ENCODE measurements around the gene PRPF31. TPM values are rescaled to one million over a fixed set of nuclear protein-coding genes. Genes with fewer than 3 reads are reported as not detected.
"Not testable (repeated sequence)": the region's sequence is repeated elsewhere in the genome, so short reads cannot be mapped to it uniquely, and the experiment has no call there.

Gene PRPF31
- polyA plus RNA-seq, 1 donor (not counting 4 experiments of a cell fraction or from before 2014, with no cell fraction given), result 42.2 TPM

GRCh38 chr19:54095136-54095858, 20.3 kb upstream of the PRPF31 start:
- DNase-seq (ENCODE audit: low read depth, low spot score), result no peak
- TF ChIP-seq CTCF (optimal IDR thresholded peaks at IDR 0.05 in 1 of 3, IDR thresholded peaks at IDR 0.05 in 1 of 3, conservative IDR thresholded peaks at IDR 0.05 in 1 of 3; ENCODE audit: extremely low read depth in 1 of 3, insufficient read depth in 2 of 3, low read length in 3 of 3) (no peak), EZH2 (IDR thresholded peaks at IDR 0.05; ENCODE audit: low read length) (no peak)
- Histone ChIP-seq H3K4me1 (ENCODE audit: control insufficient read depth, extremely low read depth, insufficient read depth, low read length) (peaks cover 7% of the 10 kb centered on the region), H3K79me2 (ENCODE audit: control insufficient read depth, insufficient read depth, low read length) (no peaks in the 10 kb centered on the region), H2AFZ (ENCODE audit: control insufficient read depth, low read length) (peak overlapping the region; percentile 92), H3K27ac (ENCODE audit: control insufficient read depth, insufficient read depth, low read length) (no peak overlapping the region), H3K36me3 (ENCODE audit: control insufficient read depth in 2 of 2, extremely low read depth in 1 of 2, insufficient read depth in 2 of 2, low read length in 2 of 2) (no peaks in the 10 kb centered on the region), H3K27me3 (ENCODE audit: control insufficient read depth, extremely low read depth, insufficient read depth, low read length) (no peaks in the 10 kb centered on the region), H4K20me1 (ENCODE audit: control insufficient read depth, extremely low read depth, insufficient read depth, low read length) (no peaks in the 10 kb centered on the region), H3K4me3 (ENCODE audit: control insufficient read depth in 2 of 3, extremely low read depth in 1 of 3, insufficient read depth in 2 of 3, low read depth in 1 of 3, low read length in 3 of 3) (peak overlapping the region in 2 of 3 experiments; percentile 32 to 36), H3K9me1 (ENCODE audit: control insufficient read depth, extremely low read depth, insufficient read depth, low read length) (no peaks in the 10 kb centered on the region), H3K4me2 (ENCODE audit: control insufficient read depth, extremely low read depth, insufficient read depth, low read depth, low read length) (peak overlapping the region; percentile 82), H3K9ac (ENCODE audit: control insufficient read depth, extremely low read depth, insufficient read depth, low read length) (peak overlapping the region; percentile 33), H3K9me3 (ENCODE audit: control insufficient read depth, low read depth, low read length) (no peaks in the 10 kb centered on the region)
- FAIRE-seq, result no peak
- dilution Hi-C loops (cut with MboI; ENCODE audit: extremely low pct_ligation_motif_present, low sequenced_read_pairs), result no loop called here

GRCh38 chr19:54095859-54096616, 19.5 kb upstream of the PRPF31 start:
- peak overlapping the region; percentile 36 to 64 (median 36) for H3K4me3 ChIP-seq (ENCODE audit: control insufficient read depth in 2 of 3, extremely low read depth in 1 of 3, insufficient read depth in 2 of 3, low read depth in 1 of 3, low read length in 3 of 3)
- peak in 1 of 3 experiments; percentile 34 for TF ChIP-seq CTCF (optimal IDR thresholded peaks at IDR 0.05 in 1 of 3, IDR thresholded peaks at IDR 0.05 in 1 of 3, conservative IDR thresholded peaks at IDR 0.05 in 1 of 3; ENCODE audit: extremely low read depth in 1 of 3, insufficient read depth in 2 of 3, low read length in 3 of 3)
- H3K9me3 ChIP-seq (ENCODE audit: control insufficient read depth, low read depth, low read length); DNase-seq (ENCODE audit: low read depth, low spot score); H3K27me3 ChIP-seq (ENCODE audit: control insufficient read depth, extremely low read depth, insufficient read depth, low read length); H3K9me1 ChIP-seq (ENCODE audit: control insufficient read depth, extremely low read depth, insufficient read depth, low read length); H3K36me3 ChIP-seq (ENCODE audit: control insufficient read depth in 2 of 2, extremely low read depth in 1 of 2, insufficient read depth in 2 of 2, low read length in 2 of 2); dilution Hi-C loops (cut with MboI; ENCODE audit: extremely low pct_ligation_motif_present, low sequenced_read_pairs); H4K20me1 ChIP-seq (ENCODE audit: control insufficient read depth, extremely low read depth, insufficient read depth, low read length); FAIRE-seq; H3K4me1 ChIP-seq (ENCODE audit: control insufficient read depth, extremely low read depth, insufficient read depth, low read length); H3K79me2 ChIP-seq (ENCODE audit: control insufficient read depth, insufficient read depth, low read length); H3K27ac ChIP-seq (ENCODE audit: control insufficient read depth, insufficient read depth, low read length): not testable (repeated sequence)
- peak overlapping the region; percentile 33 for H3K9ac ChIP-seq (ENCODE audit: control insufficient read depth, extremely low read depth, insufficient read depth, low read length)
- peak overlapping the region; percentile 92 for H2AFZ ChIP-seq (ENCODE audit: control insufficient read depth, low read length)
- H3K4me2 ChIP-seq (ENCODE audit: control insufficient read depth, extremely low read depth, insufficient read depth, low read depth, low read length), result peak overlapping the region; percentile 82

Data from keratinocyte (primary cell).